Measurements from ENCODE around the gene NOTCH1.
"Not testable (repeated sequence)": the region's sequence is repeated elsewhere in the genome, so short reads cannot be mapped to it uniquely, and the experiment has no call there.

The NOTCH1 gene

DNA sequence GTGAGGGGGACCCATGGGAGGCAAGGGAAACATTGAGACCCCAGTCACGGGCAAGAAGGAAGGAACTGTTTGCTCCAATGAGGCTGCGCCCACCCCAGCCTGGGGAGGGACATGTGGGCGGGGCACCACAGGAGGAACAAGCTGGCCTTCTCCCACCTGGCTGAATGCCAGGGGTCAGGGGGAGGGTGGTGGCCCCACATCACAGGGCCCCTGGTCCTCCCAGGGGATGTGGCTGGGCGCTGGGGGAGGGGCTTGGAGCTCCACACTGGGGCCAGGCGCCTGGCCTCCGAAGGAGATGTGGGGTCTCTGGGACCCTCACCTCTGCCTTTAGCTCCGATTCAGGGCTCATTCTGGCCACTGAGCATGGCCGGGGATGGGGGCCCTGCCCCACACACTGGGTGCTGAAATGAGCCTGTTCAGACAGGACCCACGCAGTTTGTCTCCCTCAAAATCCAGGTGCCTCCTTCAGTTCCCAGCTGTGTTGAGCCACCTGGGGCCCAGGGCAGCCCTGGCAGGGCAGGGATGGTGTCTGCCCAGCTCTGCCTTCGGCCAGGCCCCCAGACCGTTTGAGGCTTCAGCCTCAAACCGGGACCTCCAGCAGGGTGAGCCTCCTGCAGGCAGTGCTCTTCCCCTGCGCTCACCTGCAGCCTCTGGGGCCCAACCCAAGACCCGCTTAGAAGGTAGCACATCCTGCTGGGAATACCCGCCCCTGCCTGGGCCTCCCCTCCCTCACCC lies 33.2 kb upstream of the NOTCH1 start:
- no peak for DNase-seq

DNA sequence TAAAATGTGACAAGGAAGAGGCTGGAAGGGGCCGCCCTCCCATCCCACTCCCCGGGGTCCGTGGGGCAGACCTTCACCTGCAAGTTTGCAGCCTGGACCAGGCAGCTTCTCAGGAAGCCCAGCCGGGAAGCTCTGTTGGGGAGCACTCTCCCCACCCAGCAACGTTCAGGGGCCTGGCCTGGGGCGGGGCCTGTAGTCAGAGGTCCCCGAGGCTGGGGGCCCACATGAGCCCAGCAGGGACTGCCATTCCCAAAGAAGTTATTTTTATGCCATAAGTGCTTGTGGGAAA lies 32.7 kb upstream of the NOTCH1 start:
- DNase-seq, result no peak

DNA sequence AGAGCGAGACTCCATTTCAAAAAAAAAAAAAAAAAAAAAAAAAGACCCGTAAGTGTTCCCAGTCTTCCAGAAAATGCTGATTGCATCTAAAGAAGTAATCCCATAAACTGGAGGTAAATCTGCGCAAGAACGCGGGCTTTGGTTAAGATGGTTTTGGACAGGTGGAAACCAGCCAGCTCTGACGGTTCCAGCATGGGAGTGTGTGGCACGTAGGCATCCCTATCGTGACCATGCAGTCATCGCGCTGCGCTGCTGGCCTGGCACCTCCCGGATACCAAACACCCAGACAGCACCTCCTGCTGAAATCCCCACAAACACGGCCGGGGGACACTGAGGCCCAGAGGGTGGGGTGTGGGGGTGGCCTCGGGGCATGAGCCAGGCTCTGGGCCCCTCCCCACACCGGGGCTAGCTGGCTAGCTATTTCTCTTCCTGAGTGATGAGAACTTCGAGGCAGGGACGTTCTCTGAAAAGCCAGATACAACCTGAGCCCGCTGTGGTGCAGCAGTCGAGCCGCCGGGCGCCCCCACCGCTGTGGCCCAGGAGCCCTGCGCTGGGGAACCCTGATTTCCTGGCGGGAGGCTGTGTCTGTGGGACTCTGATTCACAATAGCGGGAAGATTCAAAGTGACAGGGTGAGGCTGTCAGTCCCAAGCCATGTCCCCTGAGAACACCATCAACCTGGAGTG lies 32.2 kb upstream of the NOTCH1 start:
- no peak for DNase-seq

- DNase-seq, result no peak
These were observed 30.4 kb upstream of the NOTCH1 start for GRCh38 chr9:136576269-136576626.

DNA sequence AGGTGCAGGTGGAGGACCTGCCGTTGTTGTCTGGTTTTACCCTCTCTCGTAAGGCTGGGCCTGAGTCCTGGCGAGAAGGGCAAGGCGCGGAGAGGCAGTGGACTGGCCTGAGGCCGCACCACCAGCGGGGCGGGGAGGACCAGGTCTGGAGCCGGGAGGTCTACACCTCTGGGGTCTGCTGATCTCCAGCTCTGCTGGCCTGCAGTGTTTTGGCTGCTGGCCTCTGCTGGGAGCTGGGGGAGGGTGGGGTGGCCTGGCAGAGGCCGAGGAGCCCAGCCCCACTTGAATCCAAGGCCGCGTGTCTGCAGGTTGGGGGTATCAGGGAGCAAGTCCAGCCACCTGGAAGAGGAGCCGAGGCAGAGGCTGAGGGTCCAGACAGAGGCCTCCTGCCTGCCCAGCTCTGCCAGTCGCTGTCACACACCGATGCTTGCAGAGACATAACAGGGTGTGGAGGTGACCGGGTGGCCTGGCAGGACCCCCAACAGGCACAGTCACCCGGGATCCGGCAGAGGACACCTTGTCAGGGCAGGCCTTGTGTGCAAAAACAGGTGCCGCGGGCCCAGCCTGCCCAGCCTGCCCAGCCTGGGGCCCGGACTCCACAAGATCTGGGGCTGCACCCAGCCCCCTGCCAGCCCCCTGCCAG lies 29.9 kb upstream of the NOTCH1 start:
- no peak for DNase-seq

DNA sequence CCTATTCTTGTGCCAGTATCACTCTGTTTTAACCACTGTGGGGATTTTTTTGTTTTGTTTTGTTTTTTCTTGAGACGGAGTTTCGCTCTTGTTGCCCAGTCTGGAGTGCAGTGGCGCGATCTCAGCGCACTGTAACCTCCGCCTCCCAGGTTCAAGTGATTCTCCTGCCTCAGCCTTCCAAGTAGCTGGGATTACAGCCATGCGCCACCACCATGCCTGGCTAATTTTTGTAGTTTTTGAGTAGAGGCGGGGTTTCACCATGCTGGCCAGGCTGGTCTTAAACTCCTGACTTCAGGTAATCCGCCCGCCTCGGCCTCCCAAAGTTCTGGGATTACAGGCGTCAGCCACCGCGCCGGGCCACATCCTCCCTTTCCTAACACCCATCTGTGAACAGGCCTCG lies 28.8 kb upstream of the NOTCH1 start:
- not testable (repeated sequence) for DNase-seq

DNA sequence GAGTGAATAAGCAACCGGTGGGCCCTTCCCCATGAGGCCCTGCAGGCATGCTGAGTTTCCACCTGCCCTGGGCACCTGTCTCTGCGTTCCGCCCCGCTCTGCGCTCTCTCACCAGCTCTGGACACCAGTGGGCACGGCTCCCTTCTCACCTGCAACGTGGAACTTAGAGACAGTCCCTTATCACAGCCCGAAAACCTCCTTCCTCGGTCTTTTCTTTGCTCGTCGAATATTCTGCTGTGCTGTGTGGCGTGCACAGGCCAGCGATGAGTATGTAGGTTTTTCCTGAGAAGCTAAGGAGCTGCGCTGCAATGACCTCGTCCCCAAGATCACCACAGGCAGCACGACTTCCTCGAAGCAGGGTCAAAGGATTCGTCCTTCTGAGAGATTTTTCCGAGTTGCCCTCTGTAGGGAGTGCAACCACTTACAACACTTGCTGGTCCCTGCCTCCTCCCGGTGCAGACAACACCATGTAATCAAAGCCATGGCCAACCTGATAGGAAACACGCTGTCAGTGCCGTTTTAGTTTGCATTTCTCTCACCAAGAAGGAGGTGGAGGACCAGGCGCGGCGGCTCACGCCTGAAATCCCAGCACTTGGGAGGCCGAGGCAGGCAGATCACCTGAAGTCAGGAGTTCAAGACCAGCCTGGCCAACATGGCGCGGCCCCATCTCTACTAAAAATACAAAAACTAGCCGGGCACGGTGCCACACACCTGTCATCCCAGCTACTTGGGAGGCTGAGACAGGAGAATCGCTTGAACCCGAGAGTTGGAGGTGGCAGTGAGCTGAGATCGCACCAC lies 27.2 kb upstream of the NOTCH1 start:
- DNase-seq, result no peak

- DNase-seq, result no peak
These were observed 26.4 kb upstream of the NOTCH1 start for GRCh38 chr9:136572003-136572827.

DNA sequence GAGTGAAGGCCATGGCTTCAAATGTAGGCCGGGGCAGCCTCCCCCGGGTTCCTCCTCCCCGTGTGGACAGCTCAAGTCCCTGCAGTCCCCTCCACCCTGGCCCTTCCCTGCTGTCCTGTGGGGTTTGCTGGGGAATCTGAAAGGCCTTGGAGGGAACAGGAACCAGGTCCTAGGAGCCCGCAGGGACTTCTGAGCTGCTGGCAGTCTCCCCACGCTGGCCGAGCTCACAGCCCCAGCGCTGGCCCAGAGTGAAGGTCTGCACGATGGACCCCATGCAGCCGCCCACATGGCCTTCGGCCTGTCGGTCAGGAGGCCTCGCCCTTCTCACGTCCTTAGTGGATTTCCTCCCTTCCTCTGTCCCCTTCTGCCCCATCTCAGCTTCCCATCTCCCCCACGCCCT lies 25.7 kb upstream of the NOTCH1 start:
- no peak for DNase-seq

- no peak for DNase-seq
These were observed 25.1 kb upstream of the NOTCH1 start for GRCh38 chr9:136570916-136571315.

DNA sequence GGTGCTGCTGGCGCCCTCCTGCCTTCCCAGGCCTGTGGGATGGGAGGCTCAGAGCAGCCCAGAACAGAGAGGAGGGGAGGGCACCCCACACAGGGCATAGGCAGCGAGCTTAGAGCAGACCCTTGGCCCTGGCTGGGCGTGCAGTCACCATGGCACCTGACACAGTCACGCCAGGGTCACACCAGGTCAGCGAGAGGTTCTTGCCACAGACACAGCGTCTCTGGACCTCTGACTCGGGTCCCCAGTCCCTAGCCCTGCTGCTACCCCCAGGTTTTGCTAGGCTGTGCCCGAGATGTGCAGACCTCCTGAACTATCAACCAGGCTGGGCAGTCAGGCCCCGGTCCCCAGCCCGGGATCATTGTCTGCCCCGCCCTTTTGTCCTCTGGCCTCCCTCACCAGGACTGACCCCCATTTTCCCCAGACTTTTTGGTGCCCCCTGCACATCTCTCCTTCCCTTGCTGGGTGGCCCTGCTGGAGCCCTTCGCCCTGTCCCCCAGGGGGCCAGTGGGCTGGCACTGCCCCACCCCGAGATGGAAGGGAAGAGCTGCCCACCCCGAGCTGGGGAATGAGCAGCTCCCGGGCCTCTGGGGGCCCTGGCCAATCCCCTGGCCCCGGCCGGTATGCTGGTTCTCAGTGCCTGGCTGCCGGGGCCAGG lies 24.5 kb upstream of the NOTCH1 start:
- no peak for DNase-seq

- DNase-seq, result no peak
These were observed 23.8 kb upstream of the NOTCH1 start for GRCh38 chr9:136569526-136570148.

GRCh38 chr9:136568288-136569081 lies 22.6 kb upstream of the NOTCH1 start:
- no peak for DNase-seq

DNA sequence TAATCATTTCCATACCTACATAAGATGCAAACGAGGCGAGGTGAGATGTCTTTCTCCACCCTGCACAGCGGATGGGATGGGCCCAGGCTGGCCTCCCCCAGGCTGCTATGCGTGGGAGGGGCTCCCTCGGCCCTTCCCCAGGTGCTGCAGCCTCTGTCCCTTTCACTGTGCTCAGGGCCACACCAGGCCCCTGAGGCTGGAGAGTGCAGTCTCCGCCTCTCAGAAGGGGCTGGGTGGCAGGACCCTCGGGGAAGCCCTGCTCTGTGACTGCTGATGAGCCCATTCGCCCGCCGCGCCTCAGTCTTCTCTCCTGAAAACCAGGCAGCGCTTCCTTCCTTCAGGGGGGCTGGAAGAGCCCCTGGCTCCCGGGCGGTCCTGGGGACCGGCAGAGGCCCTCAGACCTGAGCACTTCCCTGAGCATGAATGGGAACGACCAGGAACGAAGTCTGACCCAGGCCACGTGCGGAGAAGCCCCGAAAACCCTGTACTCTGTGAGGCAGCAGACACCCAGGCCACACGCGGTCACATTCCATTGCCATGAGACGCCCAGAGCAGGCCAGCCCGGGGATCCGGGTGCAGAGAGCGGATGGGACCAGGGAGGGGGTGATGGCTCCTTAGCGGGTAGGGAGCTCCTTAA lies 21.9 kb upstream of the NOTCH1 start:
- DNase-seq, result no peak

DNA sequence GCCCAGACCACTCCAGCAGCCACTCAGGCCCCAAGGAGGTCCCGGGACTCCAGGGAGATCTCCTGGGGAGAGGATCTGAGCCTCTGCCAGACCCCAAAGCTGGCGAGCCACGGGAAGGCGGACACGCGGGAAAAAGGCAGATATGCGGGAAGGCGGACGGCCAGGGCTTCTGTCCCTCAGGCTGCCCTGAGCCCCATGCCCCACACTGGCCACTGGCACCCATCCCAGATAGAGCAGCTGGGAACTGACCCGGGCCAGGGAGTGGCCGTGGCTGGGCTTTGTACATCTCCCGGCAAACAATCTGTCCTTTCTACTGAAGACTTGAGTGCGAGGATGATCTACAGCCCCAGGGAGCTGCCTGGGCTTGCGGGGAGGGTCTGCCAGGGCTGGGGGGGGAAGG lies 21.1 kb upstream of the NOTCH1 start:
- DNase-seq, result no peak

GRCh38 chr9:136566553-136566895 lies 20.7 kb upstream of the NOTCH1 start:
- DNase-seq, result no peak

DNA sequence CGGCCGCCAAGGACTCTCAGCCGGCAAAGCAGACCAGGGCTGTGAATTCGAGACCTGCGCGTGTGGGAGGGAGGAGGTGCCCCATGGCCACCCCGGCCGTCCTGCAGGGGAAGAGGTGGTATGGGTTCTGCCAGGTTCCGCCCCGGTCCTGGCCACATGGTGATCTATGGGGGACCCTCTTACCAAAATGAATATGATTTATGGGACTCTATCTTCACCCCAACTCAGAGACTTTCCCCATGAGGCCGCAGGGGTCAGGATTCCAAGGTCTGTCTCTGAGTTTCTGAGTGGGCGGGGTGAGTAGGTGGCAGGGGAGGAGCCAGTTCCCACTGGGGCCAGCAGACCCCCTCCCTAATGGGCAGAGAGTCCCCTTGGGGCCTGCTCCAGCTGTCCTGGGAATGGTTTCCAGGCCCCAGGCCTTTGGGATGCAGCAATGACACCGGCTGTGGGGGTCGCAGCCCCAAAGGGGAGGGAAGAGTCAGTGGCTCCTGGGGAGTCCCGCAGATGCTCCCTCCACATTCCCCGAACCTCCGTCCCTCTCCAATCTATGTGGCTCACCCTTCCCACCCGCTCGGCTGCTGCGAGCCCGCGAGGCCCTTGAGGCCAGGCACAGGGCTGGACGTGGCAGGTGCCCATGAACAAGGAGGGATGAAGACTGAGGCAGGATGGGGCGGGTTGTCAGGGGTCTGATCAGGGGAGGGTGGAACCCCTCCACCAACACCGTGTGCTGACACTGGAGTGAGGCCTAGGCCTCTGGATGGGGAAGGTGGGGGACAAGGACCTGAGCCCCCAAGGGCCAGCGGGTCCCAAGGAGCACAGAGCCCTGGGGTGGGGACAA lies 20.1 kb upstream of the NOTCH1 start:
- DNase-seq, result no peak

GRCh38 chr9:136565086-136565714 lies 19.4 kb upstream of the NOTCH1 start:
- DNase-seq, result no peak

GRCh38 chr9:136564379-136564988 lies 18.6 kb upstream of the NOTCH1 start:
- DNase-seq, result no peak
